GM18861 (cell line): Measurements from ENCODE around the gene CD38.
"Not testable (repeated sequence)": the region's sequence is repeated elsewhere in the genome, so short reads cannot be mapped to it uniquely, and the experiment has no call there.

Experiments used
- ATAC-seq: cut with Tn5 transposase; IDR thresholded peaks from one replicate; pipeline ENCODE4 v1.9.1; 2021; ENCODE audit not compliant: unreplicated experiment

The CD38 gene

GRCh38 chr4:15758294-15758693 lies 19.8 kb upstream of the CD38 start:
- no peak for ATAC-seq

DNA sequence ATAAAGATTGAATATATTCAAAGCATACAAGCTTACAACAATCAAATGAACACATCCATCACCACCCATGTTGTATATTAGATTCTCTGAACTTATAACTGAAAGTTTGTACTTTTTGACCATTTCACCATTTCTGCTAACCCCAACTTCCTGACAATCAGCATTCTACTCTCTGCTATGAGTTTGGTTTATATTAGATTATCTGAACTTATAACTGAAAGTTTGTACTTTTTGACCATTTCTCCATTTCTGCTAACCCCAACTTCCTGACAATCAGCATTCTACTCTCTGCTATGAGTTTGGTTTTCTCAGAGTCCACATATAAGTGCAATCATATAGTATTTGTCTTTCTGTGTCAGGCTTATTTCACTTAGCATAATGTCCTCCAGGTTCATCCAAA lies 15.7 kb upstream of the CD38 start:
- ATAC-seq: not testable (repeated sequence)

DNA sequence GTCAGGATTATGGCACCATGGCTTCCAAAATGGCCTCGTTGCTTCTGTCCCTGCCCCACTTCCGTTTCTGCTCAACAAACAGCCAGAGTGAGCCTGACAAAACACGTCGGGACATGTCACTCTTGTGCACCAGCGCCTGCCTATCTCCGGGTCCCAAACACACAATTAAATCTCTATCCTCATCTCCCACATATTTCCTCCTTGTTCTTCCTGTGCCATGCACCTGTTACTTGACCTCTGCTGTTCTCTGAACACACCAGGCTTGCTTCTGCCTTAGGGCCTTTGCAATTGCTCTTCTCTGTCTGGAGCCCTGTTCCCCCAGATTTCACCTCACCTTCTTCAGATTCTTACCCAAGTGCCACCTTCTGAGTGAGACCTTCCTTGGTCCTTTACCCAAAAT lies 12.7 kb upstream of the CD38 start:
- ATAC-seq: no peak

DNA sequence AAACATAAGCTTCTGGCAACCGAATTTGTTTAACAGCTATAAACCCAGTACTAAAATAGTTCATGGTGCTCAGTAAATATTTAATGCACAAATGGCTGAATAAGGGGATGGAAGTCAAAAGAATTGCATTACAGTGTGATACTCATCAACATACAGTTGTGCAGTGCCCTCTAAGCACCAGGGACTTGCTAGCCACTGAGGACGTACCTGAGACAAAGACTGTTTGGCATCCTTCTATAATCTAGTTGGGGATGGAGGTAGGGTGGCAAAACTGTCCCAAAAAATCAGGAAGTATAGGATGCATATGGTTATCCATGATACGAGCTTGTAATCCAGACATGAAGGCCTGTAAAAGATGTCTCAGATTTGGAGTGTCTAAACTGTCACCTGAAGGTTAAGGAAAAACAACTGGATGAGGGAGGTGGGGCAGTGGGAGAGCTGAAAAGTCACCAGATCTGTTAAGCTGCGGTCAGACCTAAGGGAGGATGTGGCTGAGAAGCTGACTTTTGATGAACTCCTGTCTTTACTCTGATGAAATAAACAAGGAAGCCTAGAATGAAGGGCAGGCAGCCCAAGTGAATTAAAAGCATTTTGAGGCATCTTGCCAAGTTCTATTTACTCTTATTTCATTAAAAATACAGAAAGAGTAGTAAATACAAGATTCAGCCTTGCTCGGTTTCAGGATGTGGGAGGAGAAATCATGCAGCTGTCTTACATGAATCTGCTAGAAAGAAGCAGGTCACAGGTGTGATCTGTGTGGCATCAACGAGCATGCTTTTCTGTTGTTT lies 12.0 kb upstream of the CD38 start:
- ATAC-seq: peak; percentile 51

DNA sequence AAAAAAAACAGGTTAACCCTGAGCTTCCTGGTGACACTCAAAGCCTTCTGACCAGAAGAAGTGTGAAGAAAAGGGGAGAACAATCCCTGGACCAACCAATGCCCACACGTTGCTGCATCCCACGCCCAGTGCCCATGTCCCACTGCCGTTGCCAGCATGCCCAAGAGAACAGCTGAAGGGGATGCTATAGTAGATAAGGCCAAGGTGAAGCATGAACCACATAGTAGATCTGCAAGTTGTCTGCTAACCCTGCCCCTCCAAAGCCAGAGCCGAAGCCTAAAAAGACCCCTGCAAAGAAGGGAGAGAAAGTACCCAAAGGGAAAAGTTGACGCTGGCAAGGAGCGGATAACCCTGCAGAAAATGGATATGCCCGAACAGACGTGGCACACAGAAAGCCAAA lies 11.3 kb upstream of the CD38 start:
- no peak for ATAC-seq

DNA sequence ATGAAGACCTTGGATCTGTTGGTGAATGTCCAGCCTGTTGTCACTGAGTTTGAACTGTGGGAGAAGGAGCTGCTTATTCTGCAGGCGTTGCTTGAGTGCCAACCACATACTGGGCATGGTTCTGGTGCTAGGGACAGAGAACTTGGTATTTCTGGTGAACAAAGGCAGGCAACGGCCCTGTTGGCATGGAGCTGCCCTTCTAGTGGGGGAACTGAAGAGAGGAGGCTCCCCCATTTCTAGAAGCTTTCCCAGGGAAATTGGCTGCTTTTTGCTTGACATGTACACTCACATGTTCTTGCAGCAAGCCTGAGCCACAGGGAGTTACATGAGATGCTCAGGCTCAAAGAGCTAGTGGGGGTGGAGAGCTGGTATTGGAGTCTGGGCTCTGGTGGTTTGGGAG lies 8.9 kb upstream of the CD38 start:
- ATAC-seq: no peak

GRCh38 chr4:15771216-15772058 lies 6.7 kb upstream of the CD38 start:
- ATAC-seq: peak; percentile 86

GRCh38 chr4:15774020-15774420 lies 4.1 kb upstream of the CD38 start:
- ATAC-seq: no peak

DNA sequence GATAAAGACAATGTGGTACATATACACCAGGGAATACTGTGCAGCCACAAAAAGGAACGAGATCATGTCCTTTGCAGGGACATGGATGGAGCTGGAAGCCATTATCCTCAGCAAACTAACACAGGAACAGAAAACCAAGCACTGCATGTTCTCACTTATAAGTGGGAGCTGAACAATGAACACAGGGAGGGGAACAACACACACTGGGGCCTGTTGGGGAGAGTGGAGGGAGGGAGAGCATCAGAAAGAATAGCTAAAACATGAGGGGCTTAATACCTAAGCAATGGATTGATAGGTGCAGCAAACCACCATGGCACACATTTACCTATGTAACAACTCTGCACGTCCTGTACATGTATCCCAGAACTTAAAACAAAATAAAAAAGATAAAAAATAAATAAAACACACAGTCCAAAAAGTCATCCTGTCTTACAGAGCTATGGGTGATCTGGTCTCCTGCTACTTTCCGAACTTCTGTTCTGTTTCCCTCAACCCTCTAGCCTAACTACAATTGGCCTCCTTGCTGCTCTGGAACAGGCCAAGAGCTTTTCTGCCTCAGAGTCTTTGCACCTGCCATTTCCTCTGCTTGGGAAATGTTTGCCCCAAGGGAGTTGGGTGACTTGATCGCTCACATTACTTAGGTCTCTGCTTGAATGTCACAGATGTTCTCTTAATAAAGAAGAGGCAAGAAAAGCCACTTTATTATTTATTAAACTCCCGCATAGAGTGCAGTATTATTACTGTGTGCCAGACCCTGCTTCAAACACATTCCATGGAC lies 1.1 kb upstream of the CD38 start:
- ATAC-seq: no peak

GRCh38 chr4:15777697-15778288 lies 335 bp upstream of the CD38 start:
- ATAC-seq: no peak

- ATAC-seq: no peak
Observed at GRCh38 chr4:15779306-15779705, 1.2 kb downstream of the CD38 start.

- ATAC-seq: no peak
Observed at GRCh38 chr4:15779809-15780208, 1.7 kb downstream of the CD38 start.

DNA sequence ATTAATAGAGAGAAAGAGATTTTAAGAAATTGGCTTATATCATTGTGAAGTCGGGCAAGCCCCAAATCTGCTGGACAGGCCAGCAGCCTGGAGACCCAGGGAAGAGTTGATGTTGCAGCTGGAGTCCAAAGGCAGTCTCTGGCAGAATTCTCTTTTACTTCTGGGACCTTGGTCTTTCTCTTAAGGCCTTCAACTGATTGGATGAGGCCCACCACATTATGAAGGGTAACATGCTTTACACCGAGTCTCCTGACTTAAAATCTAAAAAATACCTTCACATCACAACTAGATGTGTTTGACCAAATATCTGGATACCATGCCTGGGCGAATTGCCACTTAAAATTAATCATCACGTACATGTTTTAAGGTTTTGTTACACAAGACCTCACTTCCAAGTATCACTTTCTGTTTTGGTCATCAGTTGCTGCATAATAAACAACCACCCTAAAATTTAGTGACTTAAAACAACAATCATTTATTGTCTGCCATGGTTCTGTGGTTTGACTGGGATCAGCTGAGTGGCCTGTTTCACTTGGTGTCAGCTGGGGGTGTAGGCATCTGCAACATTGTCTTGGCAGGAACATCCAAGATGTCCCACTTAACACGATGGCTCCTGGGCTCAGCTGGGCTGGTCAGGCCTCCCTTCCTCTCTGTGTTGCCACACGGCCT lies 3.4 kb downstream of the CD38 start:
- peak; percentile 43 for ATAC-seq

GRCh38 chr4:15783676-15784075 lies 5.5 kb downstream of the CD38 start:
- ATAC-seq: no peak

DNA sequence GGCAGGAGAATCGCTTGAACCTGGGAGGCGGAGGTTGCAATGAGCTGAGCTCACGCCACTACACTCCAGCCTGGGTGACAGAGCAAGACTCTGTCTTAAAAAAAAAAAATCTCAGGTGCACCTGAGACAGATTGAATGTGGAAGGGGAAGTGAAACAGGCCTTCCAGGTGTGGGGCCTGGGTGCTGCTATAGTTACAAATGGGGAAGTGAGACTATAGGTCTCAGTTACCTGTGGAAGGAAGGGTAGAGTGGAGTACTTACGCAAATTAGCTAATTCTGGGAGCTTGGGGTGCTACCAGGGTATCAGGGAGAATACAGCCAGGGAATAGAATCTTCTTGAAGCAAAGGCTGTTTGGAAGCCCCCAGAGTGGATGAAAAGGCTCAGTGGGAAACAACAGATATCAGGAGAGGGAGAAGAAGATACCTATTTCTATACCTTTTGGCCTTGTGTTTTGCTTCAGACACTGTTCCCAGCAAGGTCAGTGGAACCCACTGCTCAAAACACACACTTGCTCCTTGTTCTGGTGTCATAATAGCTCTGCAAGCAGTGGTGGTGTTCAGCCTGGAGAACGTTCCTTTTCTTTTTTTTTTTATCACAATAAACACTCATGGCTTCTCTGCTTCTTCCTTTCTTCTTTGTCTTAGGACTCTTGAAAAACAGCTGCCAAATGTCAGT lies 7.0 kb downstream of the CD38 start:
- ATAC-seq: peak; percentile 70

GRCh38 chr4:15786743-15787142 lies 8.6 kb downstream of the CD38 start:
- ATAC-seq: no peak

DNA sequence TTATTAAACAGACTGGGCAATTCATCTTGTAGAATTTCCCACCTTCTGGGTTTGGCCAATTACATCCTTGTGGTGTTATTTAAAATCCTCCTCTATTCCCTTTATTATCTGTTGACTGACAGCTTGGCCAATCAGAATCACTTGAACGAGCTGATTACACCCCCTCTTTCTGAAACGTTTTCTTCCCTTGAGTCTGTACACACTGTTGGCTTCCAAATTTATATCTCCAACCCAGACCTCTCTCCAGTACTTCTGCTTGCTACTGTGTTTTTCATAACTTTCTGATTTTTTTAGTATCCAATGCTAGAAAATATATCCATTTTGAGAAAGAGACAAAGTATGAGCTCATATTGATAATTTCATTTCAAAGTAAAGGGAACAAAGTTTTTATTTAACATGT lies 14.8 kb downstream of the CD38 start:
- no peak for ATAC-seq

- ATAC-seq: no peak
Observed at GRCh38 chr4:15793506-15794363, 15.6 kb downstream of the CD38 start.

DNA sequence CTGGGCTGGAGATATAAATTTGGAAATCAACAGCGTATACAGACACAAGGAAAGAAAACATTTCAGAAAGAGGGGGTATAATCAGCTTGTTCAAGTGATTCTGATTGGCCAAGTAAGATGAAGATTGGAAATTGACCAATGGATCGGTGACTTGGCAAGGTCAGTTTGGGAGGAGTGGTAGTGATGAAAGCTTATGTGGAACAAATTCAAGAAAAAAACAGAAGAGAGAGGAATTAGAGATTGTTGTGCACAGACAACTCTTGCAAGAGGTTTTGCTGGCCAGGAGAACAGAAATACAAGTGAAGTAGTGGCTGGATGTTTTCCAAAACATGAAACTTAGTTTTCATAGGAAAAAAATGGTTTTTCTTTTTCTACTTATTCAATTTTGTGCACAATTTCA lies 16.3 kb downstream of the CD38 start:
- no peak for ATAC-seq
